ENCODE measurements around the gene BCR. TPM values are rescaled to one million over a fixed set of nuclear protein-coding genes. Genes with fewer than 3 reads are reported as not detected.

The BCR gene
- total and polyA plus RNA-seq, 12 donors = 18.7 to 64.3 (median 42.4) TPM

- H3K9me3 ChIP-seq (replicated peaks in 1 of 3) = no peaks in the 10 kb centered on the region
- TF ChIP-seq CTCF (IDR thresholded peaks at IDR 0.05) (no peak), POLR2A (IDR thresholded peaks at IDR 0.05) (no peak)
- H3K4me3 ChIP-seq = no peak overlapping the region
- intact Hi-C loops (cut with DNase I) = no loop called here
- H3K27ac ChIP-seq = no peak overlapping the region
- DNase-seq = no peak
- no peaks in the 10 kb centered on the region for H3K36me3 ChIP-seq (replicated peaks in 1 of 2)
- 93 to 100% (median 99%) methylated on average over 1 of the region's 1 CpG for WGBS, 4 donors
- no peaks in the 10 kb centered on the region for H3K27me3 ChIP-seq
- H3K4me1 ChIP-seq (replicated peaks in 1 of 2) = peaks cover 12 to 30% of the 10 kb centered on the region in 2 donors
Observed at GRCh38 chr22:23143119-23143518, 37.2 kb upstream of the BCR start.

DNA sequence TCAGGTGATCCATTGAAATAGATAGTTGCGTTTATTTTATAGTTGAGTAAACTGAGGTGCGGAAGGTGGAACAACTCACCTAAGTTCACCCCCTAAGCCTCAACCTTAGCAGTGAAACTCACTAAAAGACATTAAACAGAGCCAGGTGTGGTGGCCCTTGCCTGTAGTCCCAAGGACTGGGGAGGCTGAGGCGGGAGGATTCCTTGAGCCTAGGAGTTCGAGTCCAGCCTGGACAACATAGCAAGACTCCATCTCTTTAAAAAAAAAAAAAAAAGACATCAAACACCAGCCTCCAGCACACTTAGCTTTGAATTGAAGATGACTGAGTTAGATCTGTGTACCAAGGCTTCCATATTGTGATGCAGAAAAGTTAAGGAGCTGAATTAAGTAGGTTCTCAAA is 35.9 kb upstream of the BCR start:
- no peaks in the 10 kb centered on the region for H3K36me3 ChIP-seq (replicated peaks in 1 of 2)
- DNase-seq = no peak
- intact Hi-C loops (cut with DNase I) = no loop called here
- peak overlapping the region in 2 of 5 donors; percentile 33 to 73 for H3K27ac ChIP-seq
- peaks cover 12 to 28% of the 10 kb centered on the region in 2 donors for H3K4me1 ChIP-seq (replicated peaks in 1 of 2)
- H3K4me3 ChIP-seq = peak overlapping the region in 1 of 4 donors; percentile 67
- no peaks in the 10 kb centered on the region for H3K27me3 ChIP-seq
- H3K9me3 ChIP-seq (replicated peaks in 1 of 3) = no peaks in the 10 kb centered on the region
- WGBS, 4 donors = 89 to 98% (median 94%) methylated on average over 4 of the region's 4 CpGs
- TF ChIP-seq POLR2A (IDR thresholded peaks at IDR 0.05) = no peak
- TF ChIP-seq CTCF (IDR thresholded peaks at IDR 0.05) = no peak

DNA sequence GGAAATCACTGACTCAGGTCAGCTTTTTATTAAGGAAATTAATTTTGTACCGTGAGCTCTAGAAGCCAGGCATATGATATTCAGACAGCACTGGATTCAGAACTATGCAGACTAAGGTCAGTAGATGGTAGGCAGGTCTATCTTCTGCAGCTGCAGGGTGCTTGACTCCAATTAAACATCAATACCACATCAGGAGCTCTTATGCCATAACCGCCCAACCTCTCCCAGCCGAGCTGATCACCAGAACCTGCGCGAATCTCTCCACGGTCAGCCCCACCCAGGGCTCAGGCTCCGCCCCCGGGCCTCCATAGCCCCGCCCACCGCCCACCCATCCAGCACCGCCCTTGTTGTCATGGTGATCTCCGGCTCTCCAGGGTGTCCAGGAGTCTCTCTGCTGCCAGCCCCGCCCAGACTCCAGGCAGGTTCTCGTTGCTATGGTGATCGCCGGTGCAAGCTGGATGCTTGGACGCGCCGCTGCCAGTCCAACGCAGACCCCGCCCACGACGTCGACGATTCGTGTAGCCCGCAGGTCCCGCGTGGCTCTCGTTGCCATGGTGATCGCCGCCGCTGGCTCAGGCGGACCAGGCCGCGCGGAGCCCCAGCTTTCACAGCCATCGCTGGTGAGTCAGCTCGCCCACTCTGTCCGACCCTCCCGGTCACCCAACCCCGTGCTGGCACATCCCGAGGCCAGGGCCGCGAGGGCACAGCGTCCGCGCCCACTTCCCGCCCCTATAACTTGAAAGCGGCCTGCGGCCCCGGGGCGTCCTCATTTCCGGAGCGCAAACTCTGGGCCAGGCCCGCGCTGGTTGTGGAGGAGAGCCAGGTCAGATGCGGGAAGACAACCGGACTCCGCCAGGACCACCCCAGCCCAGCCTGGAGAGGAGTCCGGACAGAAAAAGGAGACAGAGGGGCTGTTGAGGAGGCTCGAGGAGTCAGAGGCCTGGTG is 35.1 kb upstream of the BCR start, which contains the start of gene RAB36:
Gene RAB36 (plus strand): TSS at position 546 of the 946 bp plus-strand sequence. CDS start 1,140 bp downstream, outside the sequence.
- Histone ChIP-seq H3K4me1 (replicated peaks in 1 of 2) (peaks cover 12 to 28% of the 10 kb centered on the region in 2 donors), H3K27ac (peak within 1 kb of the TSS in 2 of 5 donors; percentile 66 to 76), H3K4me3 (peak within 1 kb of the TSS in 2 of 4 donors; percentile 18 to 67), H3K36me3 (replicated peaks in 1 of 2) (no peaks in the 10 kb centered on the region), H3K9me3 (replicated peaks in 1 of 3) (no peaks in the 10 kb centered on the region), H3K27me3 (no peaks in the 10 kb centered on the region)
- TF ChIP-seq CTCF (IDR thresholded peaks at IDR 0.05) = no peak
- TF ChIP-seq POLR2A (IDR thresholded peaks at IDR 0.05) = peak in 1 of 2 donors; percentile 65
- peak; percentile 100 for DNase-seq
- intact Hi-C loops (cut with DNase I) = no loop called here
- WGBS, 4 donors = 3 to 7% (median 4%) methylated on average over 10 to 62 of the region's 62 CpGs

- Histone ChIP-seq H3K4me3 (peak overlapping the region in 2 of 4 donors; percentile 18 to 67), H3K4me1 (replicated peaks in 1 of 2) (peaks cover 12 to 28% of the 10 kb centered on the region in 2 donors), H3K27me3 (no peaks in the 10 kb centered on the region), H3K9me3 (replicated peaks in 1 of 3) (no peaks in the 10 kb centered on the region), H3K36me3 (replicated peaks in 1 of 2) (peaks cover 0 to 4% of the 10 kb centered on the region in 2 donors), H3K27ac (peak overlapping the region in 2 of 5 donors; percentile 66 to 76)
- intact Hi-C loops (cut with DNase I) = no loop called here
- WGBS, 4 donors = 32 to 54% (median 45%) methylated on average over 2 of the region's 2 CpGs
- TF ChIP-seq CTCF (IDR thresholded peaks at IDR 0.05) (no peak), POLR2A (IDR thresholded peaks at IDR 0.05) (no peak)
- DNase-seq = no peak
Observed at GRCh38 chr22:23145878-23146470, 34.3 kb upstream of the BCR start.
